Right lobe of liver (tissue), 4 donors: Measurements from ENCODE around the gene NFS1.

ENCODE experiments used
- POLR2A ChIP-seq: fragments of 450-650 bp; IDR thresholded peaks from one replicate; pipeline ENCODE4 v1.6.1; 2017; ENCODE audit warnings: antibody characterized with exemption, mild to moderate bottlenecking
- TF ChIP-seq, protein P1 (sequence below), 4 donors: fragments of 200-600 bp in 3 of 4; fragments of 450-650 bp in 1 of 4; IDR thresholded peaks; one replicate each; pipeline versions ENCODE4 v1.5.1 to v1.8.0; 2016 to 2022; ENCODE audit warnings: antibody characterized with exemption in 4 of 4, mild to moderate bottlenecking in 2 of 4
- donor health status: DM: no; HTN: no; CAD: no.
- donor health status: DM: no; HTN: no; CAD: no.
- donor health status: DM: no; HTN: yes; CAD: no.

DNA sequence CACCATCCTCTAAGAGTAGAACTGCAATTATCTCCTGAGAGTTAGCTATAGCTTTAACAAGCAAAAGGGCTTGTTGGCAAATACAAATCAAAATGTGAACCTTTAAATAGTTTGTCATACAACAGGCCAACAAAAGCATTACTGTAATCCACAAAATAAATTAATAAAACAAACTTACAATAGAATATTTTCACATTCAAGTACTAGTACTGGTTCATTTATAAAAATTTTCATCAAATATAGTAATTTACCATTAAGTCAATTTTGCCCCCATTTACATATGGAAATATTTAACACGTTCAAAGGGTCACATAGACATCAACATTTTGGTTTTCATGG lies 33.5 kb upstream of the NFS1 start:
- TF ChIP-seq, protein P1, sequence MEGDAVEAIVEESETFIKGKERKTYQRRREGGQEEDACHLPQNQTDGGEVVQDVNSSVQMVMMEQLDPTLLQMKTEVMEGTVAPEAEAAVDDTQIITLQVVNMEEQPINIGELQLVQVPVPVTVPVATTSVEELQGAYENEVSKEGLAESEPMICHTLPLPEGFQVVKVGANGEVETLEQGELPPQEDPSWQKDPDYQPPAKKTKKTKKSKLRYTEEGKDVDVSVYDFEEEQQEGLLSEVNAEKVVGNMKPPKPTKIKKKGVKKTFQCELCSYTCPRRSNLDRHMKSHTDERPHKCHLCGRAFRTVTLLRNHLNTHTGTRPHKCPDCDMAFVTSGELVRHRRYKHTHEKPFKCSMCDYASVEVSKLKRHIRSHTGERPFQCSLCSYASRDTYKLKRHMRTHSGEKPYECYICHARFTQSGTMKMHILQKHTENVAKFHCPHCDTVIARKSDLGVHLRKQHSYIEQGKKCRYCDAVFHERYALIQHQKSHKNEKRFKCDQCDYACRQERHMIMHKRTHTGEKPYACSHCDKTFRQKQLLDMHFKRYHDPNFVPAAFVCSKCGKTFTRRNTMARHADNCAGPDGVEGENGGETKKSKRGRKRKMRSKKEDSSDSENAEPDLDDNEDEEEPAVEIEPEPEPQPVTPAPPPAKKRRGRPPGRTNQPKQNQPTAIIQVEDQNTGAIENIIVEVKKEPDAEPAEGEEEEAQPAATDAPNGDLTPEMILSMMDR (IDR thresholded peaks at IDR 0.05) = no peak
- TF ChIP-seq POLR2A = no peak
